HepG2 (cell line): Measurements from ENCODE around the gene SMARCC1.

Source experiments
- ELK4 ChIP-seq: sonication (generic); formaldehyde crosslinking; IDR thresholded peaks from 2 replicates; pipeline ENCODE4 v1.9.0; 2021; ENCODE audit warnings: missing genetic modification reagents, borderline replicate concordance
- EZH2 ChIP-seq: conservative IDR thresholded peaks from 2 replicates; pipeline ENCODE4 v1.6.1; 2012; ENCODE audit warnings: mild to moderate bottlenecking, low read depth, low read length, moderate library complexity
- HIC2 ChIP-seq: sonication (generic); formaldehyde crosslinking; IDR thresholded peaks from 2 replicates; pipeline ENCODE4 v1.9.0; 2022; ENCODE audit warnings: low read depth, missing genetic modification reagents
- PBX3 ChIP-seq: sonication (generic); formaldehyde crosslinking; IDR thresholded peaks from 2 replicates; pipeline ENCODE4 v1.8.1; 2023; ENCODE audit warnings: missing genetic modification reagents, inconsistent platforms, borderline replicate concordance
- RAD21 ChIP-seq: fragments of 450-650 bp; formaldehyde crosslinking; IDR thresholded peaks from 2 replicates; pipeline ENCODE4 v1.5.0; 2020; ENCODE audit warnings: mild to moderate bottlenecking
- ZNF292 ChIP-seq: sonication (generic); formaldehyde crosslinking; IDR thresholded peaks from 2 replicates; pipeline ENCODE4 v1.8.1; 2022; ENCODE audit warnings: mild to moderate bottlenecking, low read depth, missing genetic modification reagents, borderline replicate concordance
- ZNF446 ChIP-seq: sonication (generic); formaldehyde crosslinking; IDR thresholded peaks from 2 replicates; pipeline ENCODE4 v1.5.0; 2020; ENCODE audit warnings: mild to moderate bottlenecking, missing genetic modification reagents

- TF ChIP-seq ELK4 (CRISPR knock-in tag) (no peak), ZNF446 (CRISPR knock-in tag) (no peak), EZH2 (no peak), ZNF292 (CRISPR knock-in tag) (no peak), PBX3 (no peak), RAD21 (CRISPR knock-in tag) (no peak), HIC2 (CRISPR knock-in tag) (no peak)
These were observed 244.7 kb downstream of the SMARCC1 start for GRCh38 chr3:47536967-47537366.
